HEK293 (cell line): Measurements from ENCODE around the gene PPFIA1.

Source experiments
- CTCF ChIA-PET: fragments of 350-600 bp; formaldehyde crosslinking; extraction: SDS; loops from one replicate; lab custom pipeline; 2021; ENCODE audit warnings: antibody characterized with exemption; lab: Yijun Ruan, JAX
- POLR2A ChIA-PET: fragments of 300-600 bp; formaldehyde crosslinking; extraction: SDS; loops from one replicate; lab custom pipeline; 2020; ENCODE audit warnings: antibody characterized with exemption, inconsistent platforms; lab: Yijun Ruan, JAX
- H3K27ac ChIP-seq: fragments of 200-500 bp; sonication (Bioruptor generic); 2 replicates; pipeline ENCODE4 v1.5.1; 2014; ENCODE audit warnings: low read depth, low read length, control low read depth, inconsistent platforms; ENCODE audit errors: extremely low read depth
- H3K36me3 ChIP-seq, 2 experiments: fragments of 200-500 bp in 1 of 2; sonication (Bioruptor generic) in 1 of 2; 1 replicate in 1 of 2; 2 replicates in 1 of 2; pipeline ENCODE4 v1.5.1; 2014 to 2017; ENCODE audit warnings: inconsistent platforms in 2 of 2, low read length in 2 of 2; ENCODE audit not compliant: control insufficient read depth in 2 of 2, insufficient read depth in 1 of 2
- H3K4me1 ChIP-seq: fragments of 200-500 bp; sonication (Bioruptor generic); 2 replicates; pipeline ENCODE4 v1.5.1; 2014; ENCODE audit warnings: mild to moderate bottlenecking, low read length, inconsistent platforms; ENCODE audit not compliant: control insufficient read depth, insufficient read depth
- H3K4me3 ChIP-seq: 2 replicates; pipeline ENCODE4 v1.5.1; 2011; ENCODE audit warnings: low read depth, mild to moderate bottlenecking, control low read depth, low read length, moderate library complexity
- H3K9me3 ChIP-seq: fragments of 200-500 bp; sonication (Bioruptor generic); 2 replicates; pipeline ENCODE4 v1.5.1; 2014; ENCODE audit warnings: low read depth, low read length, inconsistent platforms; ENCODE audit not compliant: control insufficient read depth, insufficient read depth
- CTCF ChIP-seq: fragments of 450-650 bp; formaldehyde crosslinking; IDR thresholded peaks from 2 replicates; pipeline ENCODE4 v1.5.1; 2016; ENCODE audit warnings: missing biosample characterization, missing genetic modification characterization
- EGR2 ChIP-seq: fragments of 450-650 bp; formaldehyde crosslinking; IDR thresholded peaks from 2 replicates; pipeline ENCODE4 v1.5.1; 2016; ENCODE audit warnings: low read depth, missing biosample characterization, missing genetic modification characterization
- HOXC10 ChIP-seq: sonication (generic); formaldehyde crosslinking; IDR thresholded peaks from 2 replicates; pipeline ENCODE4 v1.8.1; 2023; ENCODE audit warnings: mild to moderate bottlenecking, missing genetic modification reagents
- ZBTB11 ChIP-seq: fragments of 450-650 bp; formaldehyde crosslinking; conservative IDR thresholded peaks from 2 replicates; pipeline ENCODE4 v1.5.1; 2016; ENCODE audit warnings: low read depth, missing biosample characterization, missing genetic modification characterization
- ZNF133 ChIP-seq: fragments of 450-650 bp; formaldehyde crosslinking; IDR thresholded peaks from 2 replicates; pipeline ENCODE4 v1.5.1; 2016; ENCODE audit warnings: missing biosample characterization, missing genetic modification characterization
- ZNF157 ChIP-seq: fragments of 450-650 bp; formaldehyde crosslinking; IDR thresholded peaks from 2 replicates; pipeline ENCODE4 v1.5.1; 2016; ENCODE audit warnings: missing biosample characterization, missing genetic modification characterization
- ZNF26 ChIP-seq: fragments of 450-650 bp; formaldehyde crosslinking; IDR thresholded peaks from 2 replicates; pipeline ENCODE4 v1.5.1; 2016; ENCODE audit warnings: missing biosample characterization, missing genetic modification characterization
- ZNF488 ChIP-seq: fragments of 450-650 bp; formaldehyde crosslinking; IDR thresholded peaks from 2 replicates; pipeline ENCODE4 v1.5.1; 2016; ENCODE audit warnings: missing biosample characterization, missing genetic modification characterization
- ZNF610 ChIP-seq: fragments of 450-650 bp; formaldehyde crosslinking; IDR thresholded peaks from 2 replicates; pipeline ENCODE4 v1.5.1; 2016; ENCODE audit warnings: missing biosample characterization, missing genetic modification characterization, borderline replicate concordance
- TF ChIP-seq, protein P1 (sequence below): fragments of 450-650 bp; formaldehyde crosslinking; IDR thresholded peaks from 2 replicates; pipeline ENCODE4 v1.5.1; 2016; ENCODE audit warnings: missing biosample characterization, missing genetic modification characterization, low read depth
- TF ChIP-seq, protein P2 (sequence below): fragments of 450-650 bp; formaldehyde crosslinking; IDR thresholded peaks from 2 replicates; pipeline ENCODE4 v1.5.1; 2017; ENCODE audit warnings: missing biosample characterization, mild to moderate bottlenecking, missing genetic modification characterization, moderate library complexity
- TF ChIP-seq, protein P3 (sequence below): fragments of 450-650 bp; formaldehyde crosslinking; IDR thresholded peaks from 2 replicates; pipeline ENCODE4 v1.5.1; 2016; ENCODE audit warnings: missing biosample characterization, missing genetic modification characterization, borderline replicate concordance

Gene PPFIA1

GRCh38 chr11:70243912-70244652, 26.4 kb upstream of the PPFIA1 start:
- Histone ChIP-seq H3K36me3 (no peaks in the 10 kb centered on the region), H3K27ac (no peak overlapping the region), H3K4me1 (no peaks in the 10 kb centered on the region), H3K9me3 (no peaks in the 10 kb centered on the region), H3K4me3 (no peak overlapping the region)
- CTCF ChIA-PET, result interaction anchor here (0.5 kb wide), 1 partner anchor 1905 kb away, joined by 4 read pairs; no protein-coding TSS in a partner anchor
- no peak for TF ChIP-seq ZBTB11 (tag by site-specific recombination)
- peak; percentile 13; the same call in 1 of the 2 replicates for TF ChIP-seq EGR2 (tag by site-specific recombination)
- POLR2A ChIA-PET, result interaction anchor here (1.0 kb wide), 1 partner anchor 40 kb away, joined by 3 read pairs; the partner anchor contains the start of gene FADD

- Histone ChIP-seq H3K36me3 (no peaks in the 10 kb centered on the region), H3K4me3 (no peak overlapping the region), H3K27ac (no peak overlapping the region), H3K4me1 (no peaks in the 10 kb centered on the region), H3K9me3 (no peaks in the 10 kb centered on the region)
- ChIA-PET CTCF (no interaction called here), POLR2A (interaction anchor here (1.0 kb wide), 1 partner anchor 41 kb away, joined by 3 read pairs; the partner anchor contains the start of gene FADD)
- TF ChIP-seq HOXC10 (CRISPR knock-in tag), result no peak
- no peak for TF ChIP-seq ZNF157 (tag by site-specific recombination)
- TF ChIP-seq, protein P1, sequence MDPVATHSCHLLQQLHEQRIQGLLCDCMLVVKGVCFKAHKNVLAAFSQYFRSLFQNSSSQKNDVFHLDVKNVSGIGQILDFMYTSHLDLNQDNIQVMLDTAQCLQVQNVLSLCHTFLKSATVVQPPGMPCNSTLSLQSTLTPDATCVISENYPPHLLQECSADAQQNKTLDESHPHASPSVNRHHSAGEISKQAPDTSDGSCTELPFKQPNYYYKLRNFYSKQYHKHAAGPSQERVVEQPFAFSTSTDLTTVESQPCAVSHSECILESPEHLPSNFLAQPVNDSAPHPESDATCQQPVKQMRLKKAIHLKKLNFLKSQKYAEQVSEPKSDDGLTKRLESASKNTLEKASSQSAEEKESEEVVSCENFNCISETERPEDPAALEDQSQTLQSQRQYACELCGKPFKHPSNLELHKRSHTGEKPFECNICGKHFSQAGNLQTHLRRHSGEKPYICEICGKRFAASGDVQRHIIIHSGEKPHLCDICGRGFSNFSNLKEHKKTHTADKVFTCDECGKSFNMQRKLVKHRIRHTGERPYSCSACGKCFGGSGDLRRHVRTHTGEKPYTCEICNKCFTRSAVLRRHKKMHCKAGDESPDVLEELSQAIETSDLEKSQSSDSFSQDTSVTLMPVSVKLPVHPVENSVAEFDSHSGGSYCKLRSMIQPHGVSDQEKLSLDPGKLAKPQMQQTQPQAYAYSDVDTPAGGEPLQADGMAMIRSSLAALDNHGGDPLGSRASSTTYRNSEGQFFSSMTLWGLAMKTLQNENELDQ (tag by site-specific recombination), result no peak
- TF ChIP-seq CTCF (tag by site-specific recombination), result no peak
- TF ChIP-seq, protein P2, sequence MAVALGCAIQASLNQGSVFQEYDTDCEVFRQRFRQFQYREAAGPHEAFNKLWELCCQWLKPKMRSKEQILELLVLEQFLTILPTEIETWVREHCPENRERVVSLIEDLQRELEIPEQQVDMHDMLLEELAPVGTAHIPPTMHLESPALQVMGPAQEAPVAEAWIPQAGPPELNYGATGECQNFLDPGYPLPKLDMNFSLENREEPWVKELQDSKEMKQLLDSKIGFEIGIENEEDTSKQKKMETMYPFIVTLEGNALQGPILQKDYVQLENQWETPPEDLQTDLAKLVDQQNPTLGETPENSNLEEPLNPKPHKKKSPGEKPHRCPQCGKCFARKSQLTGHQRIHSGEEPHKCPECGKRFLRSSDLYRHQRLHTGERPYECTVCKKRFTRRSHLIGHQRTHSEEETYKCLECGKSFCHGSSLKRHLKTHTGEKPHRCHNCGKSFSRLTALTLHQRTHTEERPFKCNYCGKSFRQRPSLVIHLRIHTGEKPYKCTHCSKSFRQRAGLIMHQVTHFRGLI, result no peak
- no peak for TF ChIP-seq ZBTB11 (tag by site-specific recombination)
- no peak for TF ChIP-seq ZNF133 (tag by site-specific recombination)
- no peak for TF ChIP-seq ZNF26 (tag by site-specific recombination)
- TF ChIP-seq ZNF488 (tag by site-specific recombination), result no peak
- TF ChIP-seq, protein P3, sequence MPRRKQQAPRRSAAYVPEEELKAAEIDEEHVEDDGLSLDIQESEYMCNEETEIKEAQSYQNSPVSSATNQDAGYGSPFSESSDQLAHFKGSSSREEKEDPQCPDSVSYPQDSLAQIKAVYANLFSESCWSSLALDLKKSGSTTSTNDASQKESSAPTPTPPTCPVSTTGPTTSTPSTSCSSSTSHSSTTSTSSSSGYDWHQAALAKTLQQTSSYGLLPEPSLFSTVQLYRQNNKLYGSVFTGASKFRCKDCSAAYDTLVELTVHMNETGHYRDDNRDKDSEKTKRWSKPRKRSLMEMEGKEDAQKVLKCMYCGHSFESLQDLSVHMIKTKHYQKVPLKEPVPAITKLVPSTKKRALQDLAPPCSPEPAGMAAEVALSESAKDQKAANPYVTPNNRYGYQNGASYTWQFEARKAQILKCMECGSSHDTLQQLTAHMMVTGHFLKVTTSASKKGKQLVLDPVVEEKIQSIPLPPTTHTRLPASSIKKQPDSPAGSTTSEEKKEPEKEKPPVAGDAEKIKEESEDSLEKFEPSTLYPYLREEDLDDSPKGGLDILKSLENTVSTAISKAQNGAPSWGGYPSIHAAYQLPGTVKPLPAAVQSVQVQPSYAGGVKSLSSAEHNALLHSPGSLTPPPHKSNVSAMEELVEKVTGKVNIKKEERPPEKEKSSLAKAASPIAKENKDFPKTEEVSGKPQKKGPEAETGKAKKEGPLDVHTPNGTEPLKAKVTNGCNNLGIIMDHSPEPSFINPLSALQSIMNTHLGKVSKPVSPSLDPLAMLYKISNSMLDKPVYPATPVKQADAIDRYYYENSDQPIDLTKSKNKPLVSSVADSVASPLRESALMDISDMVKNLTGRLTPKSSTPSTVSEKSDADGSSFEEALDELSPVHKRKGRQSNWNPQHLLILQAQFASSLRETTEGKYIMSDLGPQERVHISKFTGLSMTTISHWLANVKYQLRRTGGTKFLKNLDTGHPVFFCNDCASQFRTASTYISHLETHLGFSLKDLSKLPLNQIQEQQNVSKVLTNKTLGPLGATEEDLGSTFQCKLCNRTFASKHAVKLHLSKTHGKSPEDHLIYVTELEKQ (tag by site-specific recombination), result no peak
- no peak for TF ChIP-seq ZNF610
Measured at GRCh38 chr11:70244698-70245097, 25.8 kb upstream of the PPFIA1 start.
